HG02571 (cell line): ENCODE data around the gene E2F3.

ENCODE experiments used
- ATAC-seq: cut with Tn5 transposase; IDR thresholded peaks from one replicate; pipeline ENCODE4 v1.9.1; 2021; ENCODE audit warnings: mild to moderate bottlenecking, moderate library complexity; ENCODE audit not compliant: unreplicated experiment

E2F3 gene

GRCh38 chr6:20432692-20433091, 31.0 kb downstream of the E2F3 start:
- ATAC-seq, result no peak

GRCh38 chr6:20433321-20433720, 31.6 kb downstream of the E2F3 start:
- no peak for ATAC-seq

- ATAC-seq, result no peak
Observed at GRCh38 chr6:20433929-20434328, 32.2 kb downstream of the E2F3 start.

GRCh38 chr6:20434766-20435165, 33.1 kb downstream of the E2F3 start:
- ATAC-seq, result no peak

GRCh38 chr6:20436719-20437118, 35.0 kb downstream of the E2F3 start:
- no peak for ATAC-seq

- ATAC-seq, result no peak
Observed at GRCh38 chr6:20437639-20438038, 36.0 kb downstream of the E2F3 start.

- no peak for ATAC-seq
Observed at GRCh38 chr6:20438462-20439070, 36.9 kb downstream of the E2F3 start.

- no peak for ATAC-seq
Observed at GRCh38 chr6:20439558-20439957, 37.9 kb downstream of the E2F3 start.

GRCh38 chr6:20440296-20440695, 38.6 kb downstream of the E2F3 start:
- no peak for ATAC-seq

- no peak for ATAC-seq
Observed at GRCh38 chr6:20441236-20441635, 39.6 kb downstream of the E2F3 start.

GRCh38 chr6:20441921-20442320, 40.2 kb downstream of the E2F3 start:
- ATAC-seq, result no peak

GRCh38 chr6:20444786-20445271, 43.1 kb downstream of the E2F3 start:
- ATAC-seq, result no peak

GRCh38 chr6:20447157-20447556, 45.5 kb downstream of the E2F3 start:
- ATAC-seq, result no peak

GRCh38 chr6:20447581-20448132, 46.0 kb downstream of the E2F3 start:
- ATAC-seq, result no peak

GRCh38 chr6:20448828-20449227, 47.1 kb downstream of the E2F3 start:
- ATAC-seq, result no peak

GRCh38 chr6:20454204-20454824, 52.6 kb downstream of the E2F3 start:
- no peak for ATAC-seq

- no peak for ATAC-seq
Observed at GRCh38 chr6:20455251-20455940, 53.7 kb downstream of the E2F3 start.

- no peak for ATAC-seq
Observed at GRCh38 chr6:20458027-20458894, 56.6 kb downstream of the E2F3 start.

GRCh38 chr6:20459682-20460081, 58.0 kb downstream of the E2F3 start:
- no peak for ATAC-seq

GRCh38 chr6:20461576-20461975, 59.9 kb downstream of the E2F3 start:
- no peak for ATAC-seq

- ATAC-seq, result peak; percentile 64
Observed at GRCh38 chr6:20463396-20463795, 61.7 kb downstream of the E2F3 start.
